Measurements from ENCODE around the gene CCDC137.

The CCDC137 gene

DNA sequence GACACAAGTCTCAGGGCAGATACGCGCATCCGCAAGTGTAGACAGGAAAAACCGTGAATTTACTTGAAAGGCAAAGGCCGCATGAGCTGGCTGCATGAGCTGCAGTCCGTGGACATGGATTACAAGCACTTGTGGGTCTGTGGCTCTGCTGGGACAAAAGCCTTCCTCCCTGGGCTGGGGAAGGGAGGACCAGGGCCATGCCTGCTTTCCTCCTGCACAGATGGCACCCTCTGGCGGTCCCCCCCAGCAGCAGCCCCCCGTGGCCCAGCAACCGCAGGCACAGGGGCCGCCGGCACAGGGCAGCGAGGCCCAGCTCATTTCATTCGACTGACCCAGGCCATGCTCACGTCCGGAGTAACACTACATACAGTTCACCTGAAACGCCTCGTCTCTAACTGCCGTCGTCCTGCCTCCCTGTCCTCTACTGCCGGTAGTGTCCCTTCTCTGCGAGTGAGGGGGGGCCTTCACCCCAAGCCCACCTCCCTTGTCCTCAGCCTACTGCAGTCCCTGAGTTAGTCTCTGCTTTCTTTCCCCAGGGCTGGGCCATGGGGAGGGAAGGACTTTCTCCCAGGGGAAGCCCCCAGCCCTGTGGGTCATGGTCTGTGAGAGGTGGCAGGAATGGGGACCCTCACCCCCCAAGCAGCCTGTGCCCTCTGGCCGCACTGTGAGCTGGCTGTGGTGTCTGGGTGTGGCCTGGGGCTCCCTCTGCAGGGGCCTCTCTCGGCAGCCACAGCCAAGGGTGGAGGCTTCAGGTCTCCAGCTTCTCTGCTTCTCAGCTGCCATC lies 34.9 kb downstream of the CCDC137 start (continued):
- TF ChIP-seq YY2 (tag by site-specific recombination; IDR thresholded peaks at IDR 0.05) (no peak), EGR2 (tag by site-specific recombination; IDR thresholded peaks at IDR 0.05; ENCODE audit: low read depth) (no peak), ZFP41 (tag by site-specific recombination; IDR thresholded peaks at IDR 0.05; ENCODE audit: borderline replicate concordance) (no peak), ZNF274 (IDR thresholded peaks at IDR 0.05; ENCODE audit: low read length) (no peak), ZNF274 (tag by site-specific recombination; IDR thresholded peaks at IDR 0.05; ENCODE audit: borderline replicate concordance) (no peak), ZNF658 (tag by site-specific recombination; IDR thresholded peaks at IDR 0.05) (no peak), KLF8 (tag by site-specific recombination; IDR thresholded peaks at IDR 0.05) (no peak), ZNF529 (tag by site-specific recombination; IDR thresholded peaks at IDR 0.05; ENCODE audit: insufficient replicate concordance) (no peak), ZNF19 (tag by site-specific recombination; IDR thresholded peaks at IDR 0.05; ENCODE audit: low read depth) (no peak), ZNF366 (tag by site-specific recombination; conservative IDR thresholded peaks at IDR 0.05) (no peak), ZNF324 (tag by site-specific recombination; IDR thresholded peaks at IDR 0.05) (no peak), ZBTB1 (tag by site-specific recombination; IDR thresholded peaks at IDR 0.05) (no peak), ZNF391 (tag by site-specific recombination; IDR thresholded peaks at IDR 0.05; ENCODE audit: borderline replicate concordance, low read depth) (no peak), PRDM6 (tag by site-specific recombination; IDR thresholded peaks at IDR 0.05) (no peak), ZBTB11 (tag by site-specific recombination; conservative IDR thresholded peaks at IDR 0.05; ENCODE audit: low read depth) (no peak), ZNF664 (tag by site-specific recombination; IDR thresholded peaks at IDR 0.05) (no peak), ZNF530 (tag by site-specific recombination; IDR thresholded peaks at IDR 0.05; ENCODE audit: low read depth) (no peak), ZBTB48 (tag by site-specific recombination; IDR thresholded peaks at IDR 0.05) (peak; percentile 46; the same call in 1 of the 2 replicates), ZNF350 (tag by site-specific recombination; IDR thresholded peaks at IDR 0.05) (no peak), ZNF560 (tag by site-specific recombination; IDR thresholded peaks at IDR 0.05; ENCODE audit: borderline replicate concordance) (no peak), ZNF561 (tag by site-specific recombination; IDR thresholded peaks at IDR 0.05; ENCODE audit: borderline replicate concordance) (peak; percentile 36; the same call in 1 of the 2 replicates), ZBTB26 (tag by site-specific recombination; optimal IDR thresholded peaks at IDR 0.05) (no peak), GFI1B (tag by site-specific recombination; IDR thresholded peaks at IDR 0.05) (no peak), GLI2 (tag by site-specific recombination; IDR thresholded peaks at IDR 0.05; ENCODE audit: borderline replicate concordance, low read depth) (no peak), TRIM28 (IDR thresholded peaks at IDR 0.05; ENCODE audit: borderline replicate concordance, low read length) (no peak), ZNF362 (tag by site-specific recombination; IDR thresholded peaks at IDR 0.05) (no peak), ZNF830 (tag by site-specific recombination; IDR thresholded peaks at IDR 0.05; ENCODE audit: low read depth) (no peak), ZNF169 (tag by site-specific recombination; IDR thresholded peaks at IDR 0.05) (no peak), ZBTB8A (tag by site-specific recombination; IDR thresholded peaks at IDR 0.05) (no peak; the same call in 1 of the 2 replicates), ZBTB17 (tag by site-specific recombination; IDR thresholded peaks at IDR 0.05) (no peak), ZNF510 (tag by site-specific recombination; IDR thresholded peaks at IDR 0.05; ENCODE audit: insufficient replicate concordance) (no peak)
- TF ChIP-seq, protein P1, sequence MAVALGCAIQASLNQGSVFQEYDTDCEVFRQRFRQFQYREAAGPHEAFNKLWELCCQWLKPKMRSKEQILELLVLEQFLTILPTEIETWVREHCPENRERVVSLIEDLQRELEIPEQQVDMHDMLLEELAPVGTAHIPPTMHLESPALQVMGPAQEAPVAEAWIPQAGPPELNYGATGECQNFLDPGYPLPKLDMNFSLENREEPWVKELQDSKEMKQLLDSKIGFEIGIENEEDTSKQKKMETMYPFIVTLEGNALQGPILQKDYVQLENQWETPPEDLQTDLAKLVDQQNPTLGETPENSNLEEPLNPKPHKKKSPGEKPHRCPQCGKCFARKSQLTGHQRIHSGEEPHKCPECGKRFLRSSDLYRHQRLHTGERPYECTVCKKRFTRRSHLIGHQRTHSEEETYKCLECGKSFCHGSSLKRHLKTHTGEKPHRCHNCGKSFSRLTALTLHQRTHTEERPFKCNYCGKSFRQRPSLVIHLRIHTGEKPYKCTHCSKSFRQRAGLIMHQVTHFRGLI (tag by site-specific recombination; IDR thresholded peaks at IDR 0.05), result no peak

Data from HEK293 (cell line).